Gastroesophageal sphincter (tissue), 3 donors: ENCODE measurements around the gene CPNE8.

Source experiments
- EP300 ChIP-seq: sonication (generic); formaldehyde crosslinking; IDR thresholded peaks from one replicate; pipeline ENCODE4 v1.6.1; 2017; ENCODE audit warnings: antibody characterized with exemption, mild to moderate bottlenecking
- POLR2A ChIP-seq, 2 donors: fragments of 450-650 bp; IDR thresholded peaks; one replicate each; pipeline ENCODE4 v1.6.1; 2017; ENCODE audit warnings: antibody characterized with exemption in 2 of 2, mild to moderate bottlenecking in 2 of 2, moderate library complexity in 1 of 2
- TF ChIP-seq, protein P1 (sequence below), 4 experiments: fragments of 200-600 bp in 2 of 4; fragments of 450-650 bp in 2 of 4; sonication (generic) in 1 of 4; IDR thresholded peaks; one replicate each; pipeline ENCODE4 v1.5.1; 2017 to 2019; ENCODE audit warnings: antibody characterized with exemption in 4 of 4, mild to moderate bottlenecking in 2 of 4, moderate library complexity in 2 of 4

DNA sequence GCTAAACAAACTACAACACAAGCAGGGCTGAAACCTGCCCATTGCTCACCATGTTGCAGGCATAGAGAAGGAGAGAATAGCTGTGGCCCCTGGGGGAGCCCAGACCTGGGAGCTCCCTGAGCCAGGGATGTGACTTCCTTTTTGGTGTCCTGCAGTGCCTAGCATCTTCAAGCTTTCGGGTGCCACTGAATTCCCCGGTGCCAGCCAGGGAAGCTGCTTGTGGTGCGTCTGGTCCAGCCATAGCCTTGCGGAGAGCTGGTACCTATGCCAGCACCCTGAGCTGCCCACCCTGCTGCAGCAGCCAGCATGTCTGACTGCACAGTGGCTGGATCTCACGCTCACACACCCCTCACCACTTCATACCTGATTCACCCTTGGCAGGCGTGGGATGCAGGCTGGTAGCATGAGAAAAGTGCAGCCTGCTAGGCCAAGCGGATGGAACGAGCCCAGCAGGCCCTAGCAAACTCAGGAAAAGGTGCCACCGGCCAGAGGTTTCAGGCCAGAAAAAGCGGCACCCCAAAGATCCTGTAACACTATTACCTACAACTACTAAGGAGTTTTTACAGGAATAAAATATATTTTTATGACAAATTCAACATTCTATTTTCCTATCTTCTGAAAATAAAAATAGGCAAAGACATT, 183.7 kb downstream of the CPNE8 start:
- TF ChIP-seq EP300: no peak
- TF ChIP-seq, protein P1, sequence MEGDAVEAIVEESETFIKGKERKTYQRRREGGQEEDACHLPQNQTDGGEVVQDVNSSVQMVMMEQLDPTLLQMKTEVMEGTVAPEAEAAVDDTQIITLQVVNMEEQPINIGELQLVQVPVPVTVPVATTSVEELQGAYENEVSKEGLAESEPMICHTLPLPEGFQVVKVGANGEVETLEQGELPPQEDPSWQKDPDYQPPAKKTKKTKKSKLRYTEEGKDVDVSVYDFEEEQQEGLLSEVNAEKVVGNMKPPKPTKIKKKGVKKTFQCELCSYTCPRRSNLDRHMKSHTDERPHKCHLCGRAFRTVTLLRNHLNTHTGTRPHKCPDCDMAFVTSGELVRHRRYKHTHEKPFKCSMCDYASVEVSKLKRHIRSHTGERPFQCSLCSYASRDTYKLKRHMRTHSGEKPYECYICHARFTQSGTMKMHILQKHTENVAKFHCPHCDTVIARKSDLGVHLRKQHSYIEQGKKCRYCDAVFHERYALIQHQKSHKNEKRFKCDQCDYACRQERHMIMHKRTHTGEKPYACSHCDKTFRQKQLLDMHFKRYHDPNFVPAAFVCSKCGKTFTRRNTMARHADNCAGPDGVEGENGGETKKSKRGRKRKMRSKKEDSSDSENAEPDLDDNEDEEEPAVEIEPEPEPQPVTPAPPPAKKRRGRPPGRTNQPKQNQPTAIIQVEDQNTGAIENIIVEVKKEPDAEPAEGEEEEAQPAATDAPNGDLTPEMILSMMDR (IDR thresholded peaks at IDR 0.05): no peak
- TF ChIP-seq POLR2A (IDR thresholded peaks at IDR 0.05): no peak
